HG03439 (cell line): ENCODE measurements around the gene SSTR4.

Source experiments
- ATAC-seq: cut with Tn5 transposase; IDR thresholded peaks from one replicate; pipeline ENCODE4 v1.9.1; 2021; ENCODE audit warnings: mild to moderate bottlenecking, moderate library complexity; ENCODE audit not compliant: unreplicated experiment

The SSTR4 gene

DNA sequence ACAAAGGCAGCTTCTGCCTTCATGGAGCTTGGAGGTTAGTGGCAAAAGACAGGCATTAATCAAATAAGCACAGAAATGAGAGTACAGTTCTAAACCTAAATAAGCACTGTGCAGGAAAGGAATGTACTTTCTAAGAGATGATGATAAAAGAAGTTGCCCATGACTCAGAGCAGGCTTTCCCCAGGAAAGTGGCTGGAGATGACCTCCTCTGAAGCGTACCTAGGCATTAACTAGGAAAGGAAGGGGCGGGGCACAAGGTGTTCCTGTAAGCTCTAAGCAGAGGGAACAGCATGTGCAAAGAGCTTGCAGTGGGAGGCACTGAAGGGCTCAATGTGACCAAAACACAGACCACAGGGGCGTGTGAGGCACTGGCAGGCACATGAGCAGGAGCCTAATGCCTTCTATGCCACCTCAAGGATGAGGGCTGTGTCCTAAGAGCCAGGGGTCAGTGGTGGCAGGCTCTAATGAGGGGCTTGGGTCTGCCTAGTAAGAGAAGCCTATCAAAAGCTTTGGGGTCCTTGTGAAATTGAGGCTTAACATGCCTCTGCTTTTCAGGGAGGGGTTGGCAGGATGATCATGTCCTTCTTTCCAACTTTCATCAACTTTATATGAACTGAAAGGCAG lies 4.9 kb downstream of the SSTR4 start:
- ATAC-seq = no peak

DNA sequence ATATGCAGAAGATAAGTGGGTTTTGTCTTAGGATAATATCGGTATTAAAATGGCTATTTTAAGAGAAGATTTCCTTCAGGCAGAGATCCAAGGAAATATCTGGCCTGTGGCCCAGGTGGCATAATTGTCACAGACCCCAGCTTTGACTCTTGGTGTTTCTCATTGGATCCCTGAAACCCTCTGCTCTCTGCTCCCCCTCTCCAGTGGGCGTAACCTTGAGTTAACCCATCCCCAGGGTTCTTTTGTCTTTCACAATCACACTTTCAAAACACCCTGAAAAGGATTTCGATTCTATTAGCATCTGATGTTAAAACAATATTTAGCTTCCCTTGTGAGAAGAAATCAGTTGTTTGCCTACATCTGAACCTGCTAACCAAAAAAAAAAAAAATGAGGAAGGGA lies 7.2 kb downstream of the SSTR4 start:
- ATAC-seq = no peak

DNA sequence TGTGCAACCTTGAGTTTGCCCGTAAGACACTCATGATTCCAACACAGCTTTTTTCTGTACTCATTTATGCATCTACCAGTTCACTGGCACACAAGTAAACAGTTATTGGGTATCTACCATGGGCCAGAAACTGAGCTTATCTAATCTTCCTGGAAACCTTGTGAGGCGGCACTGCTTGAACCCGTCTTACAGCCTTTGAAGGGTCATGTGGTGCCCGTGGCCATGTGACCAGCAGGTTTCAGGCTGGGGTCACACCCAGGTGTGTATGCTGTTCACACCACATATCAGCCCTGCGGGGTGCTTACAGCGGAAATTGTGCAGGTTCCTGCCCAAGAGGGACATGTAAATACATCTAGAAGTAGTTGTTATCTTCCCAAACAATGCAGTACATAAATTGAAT lies 8.3 kb downstream of the SSTR4 start:
- no peak for ATAC-seq

DNA sequence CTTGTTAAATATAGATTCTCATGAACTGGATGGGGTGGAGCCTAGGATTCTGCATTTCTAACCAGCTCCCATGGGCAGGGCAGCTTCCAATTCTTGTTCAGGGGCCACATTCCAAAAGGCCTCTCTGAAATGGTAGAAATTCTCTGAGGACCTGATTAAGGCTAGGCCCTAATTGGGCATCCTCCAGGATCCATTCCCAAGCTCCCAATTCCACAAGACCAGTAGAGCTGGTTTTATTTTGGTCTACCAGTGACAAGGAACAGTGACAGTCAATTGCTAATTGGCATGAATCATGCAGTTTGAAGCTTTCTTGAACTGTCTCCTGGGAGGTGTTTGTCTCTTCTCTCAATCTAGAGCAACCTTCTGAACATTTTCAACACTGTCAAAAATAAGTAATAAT lies 11.3 kb downstream of the SSTR4 start:
- ATAC-seq = no peak

DNA sequence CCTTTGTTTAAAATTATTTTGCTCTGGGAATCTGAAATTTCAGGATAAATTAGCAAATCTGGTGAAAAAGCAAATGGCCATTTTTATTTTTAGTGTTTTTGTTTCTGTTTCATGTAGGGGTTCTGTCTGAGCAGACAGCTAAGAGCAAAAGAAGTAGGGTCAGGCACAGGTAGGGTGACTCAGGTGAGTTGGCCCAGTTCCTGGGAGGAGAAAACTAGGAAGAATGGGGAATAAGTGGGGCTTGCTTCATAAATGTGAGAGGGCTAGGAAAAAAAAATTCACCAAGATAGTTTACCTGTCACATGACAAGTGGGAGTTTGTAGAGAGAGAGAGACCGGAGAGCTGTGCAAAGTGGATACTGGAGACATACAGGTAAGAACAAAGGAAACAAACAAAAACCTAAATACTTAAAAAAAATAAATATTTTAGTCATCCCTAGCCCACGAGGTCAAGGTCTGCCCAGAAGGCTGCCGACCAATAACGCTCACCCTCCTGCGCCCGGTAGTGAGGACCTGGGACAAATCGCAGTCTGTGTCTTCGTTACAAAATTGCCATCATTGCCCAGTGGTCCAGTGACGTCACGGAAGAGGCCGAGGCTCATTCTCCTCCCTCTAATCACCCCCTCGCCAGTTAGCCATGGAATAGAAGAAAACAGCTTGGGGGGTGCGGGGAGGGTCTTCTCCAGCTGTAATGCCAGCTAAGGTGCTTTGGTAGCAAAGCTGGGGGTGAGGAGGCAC lies 12.1 kb downstream of the SSTR4 start:
- ATAC-seq = no peak

DNA sequence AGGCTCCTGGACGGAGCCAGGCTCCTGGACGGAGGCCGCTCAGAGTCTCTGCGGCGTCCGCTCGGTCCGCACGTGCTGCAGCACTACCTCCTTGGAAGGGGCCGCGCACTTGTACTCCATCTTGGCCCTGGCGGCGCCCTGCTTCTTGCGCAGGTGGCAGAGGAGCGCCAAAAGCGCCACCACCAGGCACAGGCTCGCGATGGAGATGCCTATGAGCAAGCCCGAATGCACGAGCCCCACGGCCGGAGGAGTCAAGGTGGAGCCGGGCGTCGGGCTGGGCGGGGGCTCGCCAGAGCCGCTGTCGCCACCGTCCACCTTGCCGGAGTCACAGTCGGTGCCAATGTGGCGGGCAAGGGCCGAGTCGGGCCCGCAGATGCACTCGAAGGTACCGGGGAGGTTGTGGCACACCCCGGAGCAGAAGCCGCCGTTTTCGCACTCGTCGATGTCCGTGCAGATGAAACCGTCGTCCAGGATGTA lies 12.7 kb downstream of the SSTR4 start:
- ATAC-seq = no peak

DNA sequence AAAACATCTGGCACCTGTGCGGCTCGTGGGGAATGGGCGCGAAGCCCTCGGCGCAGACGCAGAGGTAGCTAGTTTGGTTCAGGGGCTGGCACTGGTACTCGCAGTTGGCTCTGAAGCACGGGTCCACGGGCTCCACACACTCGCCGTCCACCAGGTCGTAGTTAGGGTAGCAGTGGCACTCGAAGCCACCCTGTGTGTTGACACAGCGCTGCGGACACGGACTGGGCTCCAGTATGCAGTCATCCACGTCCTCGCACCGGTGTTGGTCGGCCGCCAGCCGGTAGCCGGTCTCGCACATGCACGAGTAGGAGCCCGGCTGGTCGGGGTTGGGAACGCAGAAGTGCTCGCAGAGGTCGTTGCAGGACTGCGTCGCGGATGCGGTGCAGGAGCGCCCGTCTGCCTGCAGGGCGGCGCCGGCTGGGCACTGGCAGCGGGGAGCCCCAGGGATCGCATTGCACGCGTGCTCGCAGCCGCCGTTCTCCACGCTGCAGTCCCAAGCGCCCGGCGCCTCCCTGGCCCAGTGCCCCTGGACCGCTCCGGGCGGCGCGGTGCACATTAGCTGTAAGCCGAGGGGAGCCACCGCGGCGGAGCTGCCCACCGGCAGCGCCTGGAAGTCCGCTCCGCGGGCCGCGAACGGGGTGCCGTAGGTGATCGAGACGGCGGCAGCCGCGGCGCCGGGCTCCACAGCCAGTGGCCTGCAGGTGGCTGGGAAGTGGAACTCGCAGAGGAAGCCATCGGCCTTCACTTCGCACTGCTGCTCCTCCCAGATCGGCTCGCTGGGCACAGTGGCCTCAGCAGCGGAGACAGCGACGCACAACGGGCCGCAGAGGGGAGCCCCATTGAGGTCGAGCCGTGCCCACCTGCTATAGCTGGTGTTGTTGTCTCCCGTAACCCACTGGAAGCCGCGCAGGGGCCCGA lies 13.4 kb downstream of the SSTR4 start:
- no peak for ATAC-seq

DNA sequence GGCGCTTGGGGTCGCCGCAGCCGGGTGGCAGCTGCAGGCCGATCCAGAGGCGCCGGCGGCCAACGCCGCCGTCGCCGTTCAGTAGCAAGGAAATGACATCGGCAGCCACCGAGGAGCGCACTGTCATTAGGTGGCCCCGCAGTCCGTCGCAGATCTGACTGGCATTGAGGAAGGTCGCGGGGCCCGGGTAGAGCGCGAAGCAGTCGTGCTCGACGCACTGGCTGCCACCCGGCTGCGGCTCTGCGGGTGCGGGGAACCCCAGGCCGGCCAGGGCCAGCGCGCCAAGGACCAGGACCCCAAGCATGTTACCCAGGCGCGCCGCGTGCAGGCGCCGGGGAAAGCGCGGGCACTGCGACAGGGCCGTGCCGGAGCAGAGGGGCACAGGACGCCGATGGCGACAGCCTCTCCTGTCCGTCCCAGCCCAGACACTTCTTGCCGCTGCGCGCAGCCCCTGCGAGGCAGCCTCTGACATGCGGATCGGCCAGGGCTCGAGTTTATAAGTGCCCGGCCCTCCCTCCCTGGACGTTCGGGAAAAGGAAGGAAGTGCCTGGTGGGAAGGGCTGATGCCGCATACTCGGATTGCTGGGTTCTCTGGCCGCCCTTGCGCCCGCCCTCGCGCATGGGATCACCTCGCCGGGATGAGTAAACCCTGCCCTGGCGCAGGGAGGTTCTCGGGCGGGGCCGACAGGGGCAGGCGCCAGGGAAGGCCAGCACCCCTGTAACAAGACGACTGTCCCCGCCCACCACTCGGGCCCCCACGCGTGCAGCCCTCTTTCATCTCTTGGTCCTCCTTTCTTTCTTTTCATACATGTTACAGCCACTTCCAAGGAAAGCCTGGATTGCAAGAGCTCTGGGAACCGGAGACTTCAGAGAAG lies 14.3 kb downstream of the SSTR4 start, which contains the start of gene THBD:
TSS of gene THBD (minus strand) at position 472 of the 875 bp plus-strand sequence. CDS start at position 304, 168 bp downstream.
- ATAC-seq = no peak

DNA sequence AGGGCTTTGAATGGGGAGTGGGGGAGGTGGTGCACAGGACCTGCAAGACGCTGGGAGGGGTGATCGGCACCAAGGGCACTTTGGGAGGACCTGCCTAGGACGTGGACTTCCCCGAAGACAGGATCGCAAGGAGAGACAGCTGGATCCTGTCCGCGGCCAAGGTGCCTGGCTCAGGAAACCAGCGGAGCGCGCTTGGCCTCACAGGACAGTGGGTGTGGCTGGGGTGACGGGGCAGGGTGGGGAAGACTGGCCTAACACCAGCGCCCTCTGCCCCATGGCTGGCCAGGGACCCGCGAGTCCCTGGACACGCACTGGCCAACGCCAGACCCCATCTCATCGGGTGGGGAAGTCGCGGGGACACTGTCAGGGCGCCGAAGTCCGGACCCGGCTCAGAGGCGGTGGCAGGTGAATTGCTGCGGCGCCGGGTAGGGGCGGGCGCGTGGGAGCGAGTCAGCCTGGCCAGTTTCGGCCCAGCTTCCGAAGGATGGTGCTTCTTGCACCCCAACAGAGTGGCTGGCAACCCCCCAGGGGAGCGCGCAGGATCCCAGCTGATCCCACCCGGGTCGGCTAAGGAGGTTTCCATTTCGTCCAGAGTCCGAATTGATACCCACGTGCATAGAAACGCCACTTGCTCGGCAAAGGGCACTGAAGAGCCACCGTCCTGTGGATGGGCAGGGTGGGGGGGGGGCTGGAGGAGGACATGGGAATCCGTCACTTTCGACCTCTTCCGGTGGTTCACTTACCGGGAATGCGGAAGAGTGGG lies 15.1 kb downstream of the SSTR4 start:
- ATAC-seq = no peak

DNA sequence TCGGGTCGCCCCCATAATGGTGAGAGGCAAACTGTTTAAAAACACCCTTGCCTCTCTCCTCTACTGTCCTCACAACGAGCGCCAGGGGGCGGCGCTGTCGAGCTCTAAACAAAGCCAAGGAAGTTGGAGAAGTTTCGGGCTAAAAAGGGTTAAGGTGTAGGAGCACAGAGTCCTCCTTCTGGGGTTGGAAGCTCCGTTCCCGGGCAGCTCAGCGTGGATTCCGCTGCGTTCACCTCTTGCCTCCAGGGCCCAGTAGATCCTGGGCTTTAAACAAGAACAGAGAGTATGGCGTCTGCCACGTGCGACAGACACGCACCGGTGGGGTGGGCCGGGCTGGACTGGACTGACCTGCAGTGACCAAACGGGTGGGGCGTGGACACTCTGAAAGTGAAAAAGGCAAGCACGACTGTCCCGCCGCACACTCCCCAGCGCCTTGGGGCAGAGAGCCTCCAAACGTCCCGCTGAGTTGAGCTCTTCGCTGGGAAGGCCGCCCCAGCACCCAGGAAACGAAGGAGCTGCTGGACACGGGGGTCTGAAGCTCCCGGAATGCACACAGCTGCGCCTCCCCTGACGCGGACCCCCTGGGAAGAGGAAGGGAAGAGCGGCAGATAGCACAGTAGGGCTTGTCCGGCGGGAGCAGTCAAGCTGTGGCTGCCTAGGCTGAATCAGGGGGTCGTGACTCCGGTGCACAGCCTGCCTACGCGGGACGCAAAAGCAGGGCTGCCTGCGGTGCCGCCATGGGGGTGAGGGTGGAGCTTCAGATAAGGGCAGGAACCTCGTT lies 15.9 kb downstream of the SSTR4 start:
- ATAC-seq = no peak

DNA sequence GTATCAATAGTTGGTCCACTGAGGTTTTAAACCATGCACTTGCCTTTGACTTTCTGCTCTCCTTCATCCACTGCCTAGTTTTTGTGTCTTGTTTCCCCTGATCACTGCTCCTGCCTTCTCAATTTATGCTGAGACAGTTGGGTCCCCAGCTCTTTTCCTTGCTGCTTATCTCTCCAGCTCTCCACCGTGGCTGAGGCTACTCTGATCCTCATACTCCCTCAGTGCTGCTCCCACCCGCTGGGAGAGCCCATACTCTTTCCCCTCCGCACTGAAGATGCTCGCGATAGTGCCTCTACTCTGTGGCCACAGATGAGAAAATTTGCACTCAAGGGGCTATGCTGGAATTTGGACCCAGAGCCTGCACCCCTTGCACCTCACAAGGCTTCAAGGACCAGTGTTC lies 17.8 kb downstream of the SSTR4 start:
- no peak for ATAC-seq

DNA sequence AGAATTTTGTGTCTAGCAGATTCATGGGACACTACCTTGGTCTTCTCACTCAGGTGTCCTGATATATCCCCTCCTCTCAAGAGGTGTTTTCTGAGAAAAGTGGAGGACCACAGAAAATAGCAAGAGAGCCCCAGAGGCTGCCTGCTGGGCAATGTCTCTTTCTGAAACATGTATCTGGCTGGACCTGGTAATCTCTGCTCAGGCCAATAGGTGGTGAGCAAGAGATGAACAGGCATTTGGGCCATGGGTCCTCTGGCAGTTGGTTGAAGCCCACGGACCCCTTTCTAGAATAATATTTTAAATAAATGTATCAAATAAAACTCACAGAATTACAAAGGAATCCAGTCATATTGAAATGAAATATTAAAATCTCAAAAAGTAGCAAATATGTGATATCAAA lies 23.1 kb downstream of the SSTR4 start:
- no peak for ATAC-seq

DNA sequence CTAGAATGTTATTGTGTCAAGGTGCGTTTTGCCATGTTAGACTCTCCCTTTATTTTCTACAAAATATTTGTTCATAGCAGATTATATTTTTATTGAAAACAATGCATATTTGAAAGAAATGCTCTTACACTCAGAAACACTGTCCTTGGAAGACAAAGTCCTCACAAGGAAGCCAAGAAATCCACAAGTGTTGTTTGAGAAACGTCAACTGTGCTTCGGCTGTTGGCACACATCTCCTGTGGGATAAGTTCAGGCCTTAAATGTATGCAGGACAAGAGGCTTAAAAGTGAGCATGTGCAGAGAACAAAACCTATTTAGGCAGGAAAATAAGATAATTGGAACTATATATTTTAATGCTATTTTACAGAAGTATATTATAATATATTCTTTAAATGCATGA lies 23.9 kb downstream of the SSTR4 start:
- no peak for ATAC-seq

DNA sequence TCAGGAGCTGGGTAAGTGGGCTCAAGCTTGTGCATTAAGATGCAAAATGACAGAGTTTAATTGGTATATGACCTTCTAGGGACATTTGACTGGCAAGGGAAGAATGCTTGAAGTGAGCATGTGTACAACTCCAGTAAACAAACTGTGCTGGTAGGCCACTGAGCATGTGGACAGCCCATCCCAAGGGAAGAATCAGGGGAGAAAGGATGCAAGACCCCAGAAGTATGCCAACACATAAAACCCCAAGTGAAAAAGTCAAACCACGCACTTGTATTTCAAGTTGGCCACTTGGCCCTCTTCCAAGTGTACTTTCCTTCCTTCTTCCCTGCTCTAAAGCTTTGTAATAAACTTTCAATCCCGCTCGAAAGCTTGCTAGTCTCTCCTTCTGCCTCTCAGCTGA lies 24.7 kb downstream of the SSTR4 start:
- ATAC-seq = no peak

DNA sequence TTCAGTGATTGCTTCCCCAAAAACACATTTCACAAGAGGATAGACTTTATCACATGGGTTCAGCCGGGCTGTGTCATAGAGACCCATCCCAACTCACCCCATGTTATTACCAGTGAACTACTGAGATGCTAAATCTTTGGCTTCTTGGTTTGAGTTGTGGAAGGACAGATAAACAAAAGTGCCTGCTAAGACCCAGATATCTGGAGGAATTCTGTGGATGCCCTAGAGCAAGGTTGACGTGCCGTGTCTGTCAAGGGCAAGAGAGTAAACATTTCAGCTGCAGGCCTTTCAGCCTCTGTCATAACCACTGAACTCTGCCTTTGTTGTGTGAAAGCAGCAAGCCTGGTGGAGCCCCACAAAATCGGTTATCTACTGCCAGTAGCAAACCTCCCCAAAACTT lies 25.5 kb downstream of the SSTR4 start:
- no peak for ATAC-seq

DNA sequence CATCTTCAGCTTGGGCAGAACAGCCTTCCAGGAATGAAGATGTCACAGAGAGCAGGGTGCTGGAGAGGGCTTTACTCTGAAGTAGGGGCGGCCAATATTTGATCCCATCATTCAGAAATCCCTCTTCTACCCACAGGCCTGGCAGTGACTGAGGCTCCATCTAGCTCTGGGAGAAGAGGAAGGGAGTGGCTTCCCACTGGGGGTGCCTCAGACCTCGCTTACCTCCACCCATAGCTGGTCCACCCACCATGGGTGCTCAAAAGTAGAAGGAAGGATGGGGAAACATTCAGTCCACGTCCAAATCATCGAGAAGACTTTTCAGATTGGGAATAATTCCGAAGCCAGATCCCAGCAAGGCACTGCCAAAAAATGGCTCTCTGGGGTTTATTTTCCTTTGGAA lies 26.1 kb downstream of the SSTR4 start:
- no peak for ATAC-seq

DNA sequence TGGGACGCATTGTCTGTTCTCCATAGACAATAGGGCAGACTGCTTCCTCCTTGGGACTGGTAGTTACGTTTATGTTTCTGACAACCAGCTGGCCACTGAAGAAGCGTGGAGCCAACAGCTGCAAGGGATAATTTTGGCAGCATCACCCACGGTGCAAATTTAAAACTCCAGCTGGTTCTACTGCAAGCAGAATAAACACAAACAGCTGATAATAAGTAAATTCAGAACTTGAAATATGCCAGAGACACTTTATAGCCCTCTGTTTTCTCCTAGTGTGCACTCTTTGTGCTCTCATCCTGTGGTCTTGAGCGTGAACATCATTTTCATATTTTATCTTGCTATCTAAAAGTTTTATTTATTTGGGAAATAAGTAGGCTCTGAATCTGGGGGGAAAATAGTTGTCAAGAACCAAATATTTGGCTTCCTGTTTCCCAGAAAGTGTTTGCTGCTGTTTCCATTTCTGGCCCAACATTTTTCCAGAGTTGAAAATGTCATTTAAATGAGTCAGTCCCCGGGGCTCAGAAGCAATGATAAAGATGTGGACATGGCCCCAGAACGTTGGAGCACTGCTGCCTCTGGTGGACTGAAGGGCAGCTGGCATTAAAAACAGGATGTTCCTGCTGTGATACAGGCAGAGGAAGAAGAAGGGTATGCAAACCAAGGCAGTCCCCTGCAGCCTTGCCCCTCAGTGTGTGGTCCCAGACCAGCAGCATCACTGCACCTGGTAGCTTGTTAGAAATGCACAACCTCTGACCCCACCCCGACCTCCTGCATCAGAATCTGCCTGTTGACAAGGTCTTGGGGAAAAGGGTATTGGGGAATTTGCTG lies 26.8 kb downstream of the SSTR4 start:
- ATAC-seq = no peak

DNA sequence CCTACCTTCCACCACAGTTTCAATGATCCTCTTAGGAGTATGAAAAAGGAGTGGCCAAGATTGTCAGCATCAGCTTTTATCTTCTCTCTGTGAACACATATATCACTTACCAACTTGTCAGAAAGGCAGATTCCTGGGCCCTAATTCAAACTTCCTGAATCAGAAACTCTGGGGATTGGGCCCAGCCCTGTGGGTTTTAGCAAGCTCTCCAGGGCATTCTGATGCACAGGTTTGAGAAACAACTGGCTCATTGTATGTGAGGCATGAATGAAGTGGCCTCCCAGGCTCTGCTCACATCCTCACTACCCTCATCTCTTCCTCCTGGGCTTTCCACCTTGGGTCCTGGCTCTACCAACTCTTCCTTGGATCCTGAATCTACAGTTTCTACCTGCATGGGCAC lies 27.5 kb downstream of the SSTR4 start:
- no peak for ATAC-seq
